HG03103 (cell line): ENCODE measurements around the gene FXYD4.

Experiments
- ATAC-seq: cut with Tn5 transposase; IDR thresholded peaks from one replicate; pipeline ENCODE4 v1.9.1; 2021; ENCODE audit warnings: low read depth; ENCODE audit not compliant: unreplicated experiment

FXYD4 gene

GRCh38 chr10:43393606-43394360 lies 22.3 kb downstream of the FXYD4 start:
- ATAC-seq = no peak

DNA sequence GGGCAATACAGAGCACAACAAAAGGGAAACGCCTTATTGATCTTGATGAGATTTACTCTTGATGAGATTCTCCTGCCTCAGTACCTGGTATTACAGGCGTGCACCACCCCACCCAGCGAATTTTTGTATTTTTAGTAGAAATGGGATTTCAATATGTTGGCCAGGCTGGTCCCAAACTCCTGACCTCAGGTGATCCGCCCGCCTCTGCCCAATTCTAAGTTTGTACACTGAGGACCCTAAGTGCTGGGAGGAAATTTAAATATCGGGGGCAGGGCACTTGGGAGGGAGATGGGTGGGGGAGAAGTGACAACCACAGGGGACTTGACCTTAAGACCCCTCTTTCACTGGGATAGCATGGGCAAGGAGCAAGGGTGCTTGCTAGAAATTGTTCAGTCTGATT lies 23.4 kb downstream of the FXYD4 start:
- no peak for ATAC-seq

- ATAC-seq = no peak
These were observed 24.2 kb downstream of the FXYD4 start for GRCh38 chr10:43395571-43396060.

GRCh38 chr10:43396061-43396927 lies 24.9 kb downstream of the FXYD4 start:
- peak; percentile 45 for ATAC-seq

- ATAC-seq = peak; percentile 75
These were observed 25.6 kb downstream of the FXYD4 start for GRCh38 chr10:43396928-43397624.

- ATAC-seq = no peak
These were observed 27.5 kb downstream of the FXYD4 start for GRCh38 chr10:43398939-43399319.

DNA sequence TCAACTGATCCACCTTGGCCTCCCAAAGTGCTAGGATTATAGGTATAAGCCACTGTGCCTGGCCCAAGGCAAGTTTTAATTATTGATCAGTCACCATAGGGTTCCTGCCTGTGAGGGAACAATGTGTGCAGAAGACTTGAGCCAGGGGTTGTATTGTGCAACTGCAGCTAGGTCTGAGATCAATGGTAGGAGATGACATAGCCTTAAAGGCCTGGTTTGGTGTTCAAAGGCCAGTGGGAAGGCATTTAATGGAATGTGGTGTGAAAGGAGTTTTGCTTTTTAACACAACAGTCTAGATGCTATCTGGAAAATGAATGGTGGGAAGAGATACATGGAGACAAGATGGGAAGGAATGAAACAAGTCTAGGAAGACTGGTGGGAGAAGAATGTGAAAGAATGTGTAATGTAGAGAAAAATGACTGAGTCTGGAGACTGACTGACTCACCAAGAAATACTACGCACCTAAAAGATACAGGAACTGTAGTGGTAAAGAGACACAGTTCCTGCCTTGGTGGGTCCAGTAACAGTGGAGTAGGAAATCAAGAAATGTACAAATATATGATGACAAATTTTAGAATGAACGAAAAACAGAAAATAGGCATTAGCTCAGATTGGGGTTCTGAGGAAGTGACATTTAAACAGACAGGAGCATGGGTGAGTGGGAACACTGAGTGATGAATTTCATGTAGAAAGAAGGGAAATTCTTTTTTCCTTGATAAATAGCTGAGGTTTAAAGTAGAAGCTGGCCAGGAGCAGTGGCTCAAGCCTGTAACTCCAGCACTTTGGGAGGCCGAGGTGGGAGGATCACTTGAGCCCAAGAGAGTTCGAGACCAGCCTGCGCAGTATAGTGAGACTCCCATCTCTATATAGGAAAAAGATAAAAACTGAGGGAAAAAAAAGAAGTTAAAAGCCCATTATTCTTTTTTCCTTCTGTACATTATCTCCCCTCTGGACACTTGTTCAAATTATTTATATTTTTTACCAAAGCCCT lies 28.2 kb downstream of the FXYD4 start:
- no peak for ATAC-seq

GRCh38 chr10:43401627-43402026 lies 30.2 kb downstream of the FXYD4 start:
- no peak for ATAC-seq

GRCh38 chr10:43402176-43402575 lies 30.7 kb downstream of the FXYD4 start:
- ATAC-seq = no peak

DNA sequence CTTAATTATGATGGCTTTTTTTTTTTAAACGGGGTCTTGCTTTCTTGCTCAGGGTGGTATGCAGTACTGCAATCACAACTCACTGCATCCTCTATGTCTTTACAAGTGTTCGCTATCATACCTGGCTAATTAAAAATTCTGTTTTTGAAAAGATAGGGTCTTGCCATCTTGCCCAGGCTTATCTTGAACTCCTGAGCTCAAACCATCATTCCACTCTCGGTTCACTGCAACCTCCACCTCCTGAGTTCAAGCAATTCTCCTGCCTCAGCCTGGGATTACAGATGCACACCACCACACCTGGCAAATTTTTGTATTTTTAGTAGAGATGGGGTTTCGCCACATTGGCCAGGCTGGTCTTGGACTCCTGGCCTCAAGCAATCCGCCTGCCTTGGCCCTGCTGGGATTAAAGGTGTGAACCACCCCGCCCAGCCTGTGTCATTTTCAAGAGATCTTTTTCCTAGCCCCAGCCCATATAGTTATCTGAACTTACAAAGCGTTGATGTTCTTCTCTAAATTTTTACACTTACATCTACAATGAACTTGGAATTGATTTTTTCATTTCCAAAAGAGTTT lies 31.5 kb downstream of the FXYD4 start:
- no peak for ATAC-seq

DNA sequence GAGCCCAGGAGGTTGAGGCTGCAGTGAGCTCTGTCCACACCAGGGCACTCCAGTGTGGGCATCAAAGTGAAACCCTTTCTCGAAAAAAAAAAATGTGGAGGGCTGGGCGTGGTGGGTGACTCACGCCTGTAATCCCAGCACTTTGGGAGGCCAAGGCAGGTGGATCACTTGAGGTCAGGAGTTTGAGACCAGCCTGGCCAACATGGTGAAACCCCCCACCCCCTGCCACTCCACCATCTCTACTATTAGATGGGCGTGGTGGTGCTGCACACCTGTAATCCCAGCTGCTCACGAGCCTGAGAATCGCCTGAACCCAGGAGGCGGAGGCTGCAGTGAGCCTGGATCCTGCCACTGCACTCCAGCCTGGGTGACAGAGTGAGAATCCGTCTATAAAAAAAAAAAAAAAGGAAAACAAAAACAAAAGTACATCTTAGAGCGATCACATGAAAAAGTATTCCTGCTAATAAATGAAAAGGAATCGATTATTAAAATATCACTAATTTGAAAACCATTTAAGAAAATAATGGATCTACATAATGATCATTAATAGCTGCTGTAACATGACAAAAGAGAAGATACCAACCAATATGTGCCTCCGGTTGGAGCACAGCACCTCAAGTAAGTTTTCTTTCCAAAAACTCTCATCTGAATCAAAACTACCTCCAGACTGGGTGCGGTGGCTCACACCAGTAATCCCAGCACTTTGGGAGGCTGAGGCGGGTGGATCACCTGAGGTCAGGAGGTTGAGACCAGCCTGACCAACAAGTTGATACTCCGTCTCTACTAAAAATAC lies 32.7 kb downstream of the FXYD4 start:
- ATAC-seq = no peak

DNA sequence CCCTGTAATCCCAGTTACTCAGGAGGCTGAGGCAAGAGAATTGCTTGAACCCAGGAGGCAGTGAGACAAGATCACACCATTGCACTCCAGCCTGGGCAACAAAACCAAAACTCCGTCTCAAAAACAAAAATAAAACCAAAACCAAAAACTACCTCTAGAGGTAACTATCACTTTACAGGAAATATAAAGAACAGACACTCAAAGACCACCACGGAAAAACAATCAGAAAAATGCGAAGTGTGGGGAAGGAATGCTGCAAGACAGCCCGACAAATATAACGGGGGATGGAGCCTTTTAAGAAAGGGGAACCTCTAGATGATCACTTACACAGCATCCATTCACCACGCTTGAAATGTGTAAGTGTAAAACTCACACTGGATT lies 33.3 kb downstream of the FXYD4 start:
- ATAC-seq = no peak

GRCh38 chr10:43407148-43407575 lies 35.7 kb downstream of the FXYD4 start:
- ATAC-seq = no peak

- peak; percentile 41 for ATAC-seq
These were observed 36.3 kb downstream of the FXYD4 start for GRCh38 chr10:43407576-43408330.

- ATAC-seq = no peak
These were observed 36.9 kb downstream of the FXYD4 start for GRCh38 chr10:43408331-43408709.

DNA sequence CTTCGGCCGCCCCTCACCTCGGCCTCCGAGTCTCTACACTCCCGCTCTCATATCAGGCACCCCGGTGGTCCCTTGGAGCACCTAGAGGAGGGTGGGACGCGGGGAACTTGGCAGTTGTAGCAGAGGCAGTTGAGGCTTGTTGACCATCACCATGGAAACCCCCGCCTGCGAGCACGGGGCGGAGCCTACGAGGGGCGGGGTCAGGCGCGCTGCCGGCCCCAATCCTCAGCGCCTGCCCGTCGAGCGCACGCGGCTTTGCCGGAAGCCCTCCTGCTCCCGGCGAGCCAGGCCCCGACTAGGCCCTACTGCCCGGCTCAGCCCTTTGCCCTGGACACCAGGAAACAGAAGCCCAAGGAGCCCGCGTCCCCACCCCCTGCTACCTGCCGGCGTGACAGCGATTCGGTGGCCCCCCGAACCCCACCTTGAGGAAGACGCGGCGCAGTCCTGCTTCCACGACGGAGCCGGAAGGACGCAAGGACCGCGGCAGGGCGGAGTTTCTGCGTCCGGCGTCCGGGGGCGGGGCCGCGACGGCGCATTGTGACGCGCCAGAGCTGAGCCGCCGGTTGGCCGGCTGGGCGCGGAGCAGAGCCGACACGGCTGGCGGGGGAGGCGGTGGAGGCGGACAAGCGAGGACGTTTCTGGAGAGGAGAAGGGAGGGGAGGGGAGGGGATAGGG lies 37.4 kb downstream of the FXYD4 start, which contains the start of gene HNRNPF:
Gene HNRNPF (minus strand): TSS at position 477 of the 675 bp plus-strand sequence. CDS start 21,302 bp downstream, outside the sequence.
- ATAC-seq = peak; percentile 65

- ATAC-seq = no peak
These were observed 38.1 kb downstream of the FXYD4 start for GRCh38 chr10:43409385-43410109.
